Activated T-cell treated with anti-CD3 and anti-CD28 coated beads for 1 hour (primary cell): ENCODE measurements around the gene WWOX.

Experiments used
- DNase-seq: peaks from one replicate; pipeline ENCODE4 v3.0.0-alpha.2; 2020; ENCODE audit warnings: low read depth

The WWOX gene

GRCh38 chr16:78437352-78437968, 338.0 kb downstream of the WWOX start:
- peak; percentile 18 for DNase-seq

- DNase-seq = no peak
These were observed 338.8 kb downstream of the WWOX start for GRCh38 chr16:78438219-78438618.

GRCh38 chr16:78438632-78439031, 339.2 kb downstream of the WWOX start:
- no peak for DNase-seq

DNA sequence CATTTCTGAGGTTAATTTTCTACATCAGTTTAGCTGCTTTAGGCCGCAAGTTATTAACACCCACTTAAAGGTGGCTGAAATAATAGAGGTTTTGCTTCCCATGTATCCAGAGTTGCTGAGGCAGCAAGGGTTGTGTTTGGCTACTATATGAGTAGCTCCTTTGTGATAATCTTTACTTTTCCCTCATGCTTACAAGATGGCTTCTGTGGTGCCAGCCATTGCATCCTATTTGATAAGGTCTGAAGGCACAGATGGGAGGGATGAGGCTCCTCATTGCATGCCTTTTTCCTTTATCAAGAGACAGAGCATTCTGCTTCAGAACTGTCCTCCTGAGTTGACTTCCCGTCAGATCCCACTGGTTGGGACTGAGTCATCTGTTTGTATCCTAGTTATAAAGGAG, 340.2 kb downstream of the WWOX start:
- no peak for DNase-seq

DNA sequence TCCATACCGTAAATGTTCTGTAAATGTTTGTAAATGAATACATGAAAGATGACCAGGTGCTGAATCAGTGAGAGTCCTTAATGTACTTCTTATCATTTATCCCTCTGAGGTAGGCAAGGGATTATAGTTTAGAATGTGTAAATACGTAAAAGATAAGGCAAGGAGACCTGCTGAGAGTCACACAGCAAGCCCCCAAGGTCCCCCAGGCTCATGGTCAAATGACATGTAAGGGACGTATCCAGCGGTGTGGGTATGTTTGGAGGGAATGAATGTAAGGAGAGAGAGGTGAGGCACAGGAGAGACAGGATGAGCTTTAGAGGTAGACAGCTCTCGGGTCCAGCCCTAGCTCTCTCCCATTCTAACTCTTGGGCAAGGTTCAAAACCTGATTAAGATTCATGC, 341.8 kb downstream of the WWOX start:
- no peak for DNase-seq

DNA sequence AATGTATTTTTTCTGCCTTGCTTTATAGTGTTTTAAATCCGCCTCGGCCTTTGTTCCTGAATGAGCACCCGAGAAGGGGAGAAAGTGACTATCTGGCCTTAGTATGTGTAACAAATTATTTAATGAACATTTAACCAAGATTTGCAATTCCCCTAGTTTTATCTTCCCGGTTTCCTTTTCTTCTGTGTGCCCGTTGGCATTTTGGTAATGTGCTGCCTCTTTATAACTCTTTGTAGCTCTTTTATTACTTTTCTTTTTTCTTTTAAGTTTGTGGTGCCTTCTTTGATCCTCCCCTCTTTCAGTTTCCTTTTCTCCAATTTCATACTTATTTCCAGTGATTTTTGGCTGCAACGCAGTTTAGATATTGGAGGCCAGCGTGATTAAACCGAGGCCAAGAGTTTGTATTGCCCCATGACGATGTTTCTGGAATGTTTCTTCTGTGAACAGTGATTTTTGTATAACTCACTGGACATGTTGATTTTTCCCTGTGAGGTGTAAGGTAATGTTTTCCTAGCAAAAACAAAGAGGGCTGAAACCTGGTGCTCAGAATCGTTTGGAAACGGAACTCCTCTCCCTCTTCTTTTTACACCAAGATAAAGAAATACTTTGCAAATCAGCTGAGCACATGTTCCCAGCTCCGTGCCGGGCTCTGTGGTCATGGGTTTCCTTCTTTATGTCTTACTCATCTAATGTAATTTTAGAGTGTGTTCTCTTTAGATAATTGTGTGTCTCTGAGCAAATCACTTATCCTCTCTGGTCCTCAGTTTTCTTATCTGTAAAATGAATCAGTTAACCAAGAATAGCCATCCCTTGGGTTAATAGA, 344.3 kb downstream of the WWOX start:
- no peak for DNase-seq

- no peak for DNase-seq
These were observed 346.4 kb downstream of the WWOX start for GRCh38 chr16:78445818-78446217.

DNA sequence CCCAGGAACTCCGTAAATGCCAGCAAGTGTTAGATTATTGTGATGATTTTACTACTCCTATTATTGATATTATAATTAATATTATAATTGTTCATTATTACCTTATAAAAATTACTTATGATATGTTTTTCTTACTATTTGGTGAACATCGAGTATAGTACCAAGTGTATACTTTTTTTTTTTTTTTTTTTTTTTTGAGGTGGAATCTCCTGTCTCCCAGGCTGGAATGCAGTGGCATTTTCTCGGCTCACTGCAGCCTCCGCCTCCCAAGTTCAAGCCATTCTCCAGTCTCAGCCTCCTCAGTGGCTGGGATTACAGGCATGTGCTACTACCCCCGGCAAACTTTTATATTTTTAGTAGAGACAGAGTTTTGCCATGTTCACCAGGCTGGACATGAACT, 347.0 kb downstream of the WWOX start:
- DNase-seq = no peak

DNA sequence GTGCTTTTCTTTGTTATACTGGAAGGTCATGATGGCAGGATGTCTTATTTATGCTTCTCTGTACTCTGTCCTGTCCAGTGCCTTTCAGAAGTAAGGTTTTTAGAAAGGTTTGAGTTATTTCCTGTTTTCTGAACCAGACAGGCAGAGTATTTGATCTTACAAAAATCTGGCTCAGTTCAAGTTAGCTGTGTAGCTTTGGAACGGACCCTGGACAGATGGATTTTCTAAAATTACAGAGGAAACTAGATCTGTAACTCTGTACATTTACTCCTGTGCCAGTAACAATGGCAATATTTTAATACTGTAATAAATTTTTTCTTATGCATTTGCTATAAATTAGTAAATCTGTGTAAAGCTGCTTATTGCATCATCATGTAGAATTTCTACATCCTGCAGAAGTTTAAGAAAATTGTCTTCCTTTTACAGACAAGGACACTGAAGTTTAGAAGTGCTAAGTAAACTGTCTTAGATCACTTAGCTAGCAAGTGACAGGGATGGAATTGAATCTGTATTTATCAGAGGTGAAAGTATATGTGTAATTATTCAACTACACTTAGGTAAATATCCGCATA, 347.6 kb downstream of the WWOX start:
- no peak for DNase-seq

- DNase-seq = no peak
These were observed 349.3 kb downstream of the WWOX start for GRCh38 chr16:78448658-78449271.

GRCh38 chr16:78450255-78450654, 350.8 kb downstream of the WWOX start:
- no peak for DNase-seq

DNA sequence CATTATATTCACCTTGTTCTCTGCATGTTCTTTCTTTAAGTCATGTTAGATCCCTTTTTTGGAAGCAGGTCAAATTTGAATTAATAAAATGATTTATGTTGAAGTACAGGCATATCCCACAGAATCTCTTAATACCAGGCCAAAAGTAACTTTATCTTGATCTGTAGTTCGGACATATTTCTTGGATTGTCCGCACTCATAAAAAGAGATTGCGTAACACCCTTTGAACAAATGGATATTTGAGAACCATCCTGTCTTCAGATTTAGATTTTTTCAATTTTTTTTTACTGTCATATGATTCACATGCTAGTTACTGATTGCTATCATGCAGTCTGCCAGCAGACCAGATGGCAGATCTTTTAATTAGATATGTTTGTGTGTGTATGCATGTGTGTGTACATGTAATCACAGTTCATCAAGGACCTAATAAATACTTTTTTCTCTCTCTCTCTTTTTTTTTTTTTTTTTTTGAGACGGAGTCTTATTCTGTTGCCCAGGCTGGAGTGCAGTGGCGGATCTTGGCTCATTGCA, 352.6 kb downstream of the WWOX start:
- DNase-seq = no peak

DNA sequence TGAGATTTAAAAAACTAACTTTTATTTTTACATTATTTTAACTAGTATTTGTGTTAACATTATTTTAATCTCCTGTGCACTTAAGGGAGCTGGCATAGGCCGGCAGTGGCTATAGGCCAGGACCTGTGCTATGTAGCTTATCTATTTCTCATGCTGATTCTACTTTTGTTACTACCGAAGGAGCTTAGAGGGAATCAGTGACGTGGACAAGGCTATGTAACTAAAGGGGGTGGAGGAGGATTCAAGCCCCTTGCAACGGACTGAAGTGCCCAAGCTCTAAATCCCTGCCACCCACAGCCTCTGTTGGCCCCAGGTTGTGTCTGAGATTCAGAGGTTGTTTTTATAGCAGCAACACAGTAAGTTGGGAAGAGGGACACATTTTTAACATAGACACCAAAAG, 356.4 kb downstream of the WWOX start:
- no peak for DNase-seq

DNA sequence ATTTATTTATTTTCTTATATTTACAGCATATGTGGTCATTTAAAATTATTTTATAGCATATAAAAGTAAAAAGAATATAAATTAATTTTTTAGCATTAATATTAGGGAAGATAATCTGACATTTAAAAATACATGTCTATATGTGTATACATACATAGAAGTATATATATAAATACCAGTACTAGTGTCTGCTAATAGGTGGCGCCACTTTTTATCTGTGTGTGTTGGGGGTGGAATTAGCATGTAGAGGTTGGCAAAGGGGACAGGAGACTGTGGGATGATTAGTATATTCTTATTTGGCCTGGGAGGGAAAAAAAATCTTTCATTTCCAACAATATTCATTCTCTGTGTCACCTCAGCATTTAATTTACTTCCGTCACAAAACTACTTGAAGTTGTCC, 359.1 kb downstream of the WWOX start:
- DNase-seq = no peak

- DNase-seq = no peak
These were observed 361.0 kb downstream of the WWOX start for GRCh38 chr16:78460428-78460827.

DNA sequence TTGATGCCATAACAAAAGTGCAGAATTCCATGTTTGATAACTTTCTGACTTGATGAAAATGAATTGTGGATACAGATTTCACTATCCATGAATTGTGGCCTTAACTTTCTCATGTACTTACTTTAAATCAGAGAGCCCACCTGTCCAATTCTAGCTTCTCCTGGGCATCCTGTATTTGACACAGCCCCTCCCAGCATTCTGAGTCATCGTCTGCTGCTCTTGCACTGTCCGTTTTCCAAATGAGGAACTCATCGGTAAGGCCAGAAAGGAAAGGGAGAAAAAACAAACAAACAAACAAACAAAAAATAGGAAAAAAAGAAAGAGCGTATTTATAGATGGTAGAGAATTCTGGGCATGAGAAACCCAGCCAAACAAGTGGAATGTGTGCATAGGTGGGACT, 361.6 kb downstream of the WWOX start:
- no peak for DNase-seq

DNA sequence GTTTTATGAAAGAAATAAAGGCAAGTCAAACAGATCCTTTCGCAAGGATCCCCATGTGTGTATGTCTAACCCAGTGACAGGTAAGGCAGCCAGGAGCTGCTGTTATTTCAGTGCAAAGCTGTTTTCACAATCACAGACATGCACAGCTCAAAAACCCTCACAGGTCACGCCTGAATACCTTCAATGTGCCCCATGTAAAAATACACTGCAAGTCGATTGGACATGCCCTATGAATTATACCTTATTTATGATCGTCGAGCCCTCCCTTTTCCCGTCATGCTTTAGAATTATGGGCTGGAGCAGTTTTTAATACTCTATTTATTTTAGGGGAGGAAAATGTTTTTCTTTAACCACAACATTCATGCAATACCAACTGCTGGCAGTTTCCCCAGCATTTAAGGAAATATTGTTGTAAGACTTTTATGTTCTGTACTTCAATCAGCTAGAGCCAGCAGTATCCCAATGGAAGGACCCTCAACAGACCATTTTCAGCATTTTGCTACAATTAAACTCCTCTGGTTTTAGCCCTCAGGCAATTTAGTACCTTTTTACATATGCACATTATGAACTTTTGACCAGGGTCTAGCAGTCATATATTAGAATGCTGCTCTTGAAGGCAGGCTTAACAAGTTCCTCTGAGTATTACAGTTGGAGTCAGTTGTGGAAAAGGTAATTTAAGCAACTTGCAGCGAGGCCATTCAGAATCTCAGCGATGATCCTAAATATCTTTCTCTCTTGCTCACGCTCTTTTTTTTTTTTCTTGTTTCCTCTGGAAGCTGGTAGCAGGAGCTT, 362.2 kb downstream of the WWOX start:
- no peak for DNase-seq

DNA sequence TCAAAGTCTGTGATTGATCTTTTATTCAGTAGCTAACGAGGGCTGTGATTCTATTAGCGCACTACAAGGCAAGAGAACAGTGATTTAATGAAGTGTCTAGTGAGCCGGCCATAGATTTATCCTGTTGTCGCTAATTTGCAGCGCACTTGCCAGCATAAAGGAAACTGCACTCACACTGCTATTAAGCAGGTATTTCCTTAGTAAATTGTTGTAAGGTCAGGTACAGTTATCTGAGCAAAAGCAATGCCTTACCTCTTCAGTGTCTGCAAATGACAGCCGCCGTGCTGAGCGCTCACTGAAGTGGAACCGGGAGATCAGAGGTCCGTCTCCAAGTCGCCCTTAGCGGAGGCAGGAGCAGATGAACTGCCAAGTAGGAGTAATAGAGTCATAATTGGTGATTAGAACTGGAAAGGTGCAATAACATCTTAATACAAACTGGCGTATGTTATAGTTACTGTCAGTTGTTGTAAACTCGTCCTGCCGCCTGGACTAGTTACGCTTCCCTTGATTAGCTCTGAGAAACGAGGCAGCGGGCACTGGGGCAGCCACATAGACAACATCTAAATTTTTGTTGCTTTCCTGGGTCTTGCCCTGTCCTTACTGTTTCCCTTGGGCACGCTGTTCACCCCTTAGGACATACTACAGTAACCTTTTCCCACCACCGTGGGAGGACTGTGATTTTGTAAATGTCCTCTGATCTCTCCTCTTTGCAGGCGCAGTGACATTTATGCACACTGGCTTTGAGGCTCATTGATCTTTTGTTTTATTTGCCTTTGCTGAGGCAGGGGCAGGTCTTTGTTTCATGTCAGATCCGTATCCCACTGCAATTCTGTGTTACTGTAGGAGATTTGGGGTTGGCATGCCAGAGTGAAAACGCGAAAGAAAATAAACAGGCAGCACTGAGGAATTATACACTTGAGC, 363.1 kb downstream of the WWOX start:
- no peak for DNase-seq

- DNase-seq = no peak
These were observed 364.1 kb downstream of the WWOX start for GRCh38 chr16:78463591-78463990.

DNA sequence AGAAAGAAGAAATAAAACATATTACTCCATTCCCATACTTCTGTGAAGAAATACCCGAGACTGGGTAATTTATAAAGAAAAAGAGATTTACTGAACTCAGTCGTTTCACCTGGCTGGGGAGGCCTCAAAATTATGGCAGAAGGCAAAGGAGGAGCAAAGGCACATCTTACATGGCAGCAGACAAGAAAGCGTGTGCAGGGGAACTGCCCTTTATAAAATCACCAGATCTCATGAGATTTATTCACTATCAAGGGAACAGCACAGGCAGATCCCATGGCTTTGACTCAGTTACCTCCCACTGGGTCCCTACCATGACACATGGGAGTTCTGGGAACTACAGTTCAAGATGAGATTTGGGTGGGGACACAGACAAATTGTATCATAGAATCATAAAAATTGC, 365.4 kb downstream of the WWOX start:
- no peak for DNase-seq

- no peak for DNase-seq
These were observed 366.3 kb downstream of the WWOX start for GRCh38 chr16:78465730-78466129.
